Right ventricle myocardium inferior (tissue), 1 donor: Measurements from ENCODE around the gene CCDC88A. TPM values are rescaled to one million over a fixed set of nuclear protein-coding genes. Genes with fewer than 3 reads are reported as not detected.
"Not testable (repeated sequence)": the region's sequence is repeated elsewhere in the genome, so short reads cannot be mapped to it uniquely, and the experiment has no call there.

Source experiments
- ATAC-seq: fragments of 200-7000 bp; cut with Tn5 transposase; one replicate; pipeline ENCODE4 v1.9.1; 2020; ENCODE audit warnings: mild to moderate bottlenecking, moderate library complexity
- DNase-seq: peaks from one replicate; pipeline ENCODE4 v3.0.0; 2021; ENCODE audit errors: missing footprints
- intact Hi-C: fragments of 100-400 bp; cut with DNase I; formaldehyde crosslinking; loops from one replicate; pipeline ENCODE4 v1.11.0; 2022
- long read RNA-seq: library from polyadenylated mRNA; unstranded; transcript quantifications from one replicate; pipeline ENCODE4 v2.0.0, GENCODE V29; 2021
- total RNA-seq: library from RNA; stranded (reverse); fragmentation: NEBNext Ultra II Directional; extraction: Animal tissue kit (Norgen Biotek cat#: 25700); gene quantifications from one replicate; pipeline ENCODE4 v1.2.1, GENCODE V29; 2021
- donor health status: DM: no; HTN: yes; CAD: no; lungs with severe emphysema.

Gene CCDC88A, protein sequence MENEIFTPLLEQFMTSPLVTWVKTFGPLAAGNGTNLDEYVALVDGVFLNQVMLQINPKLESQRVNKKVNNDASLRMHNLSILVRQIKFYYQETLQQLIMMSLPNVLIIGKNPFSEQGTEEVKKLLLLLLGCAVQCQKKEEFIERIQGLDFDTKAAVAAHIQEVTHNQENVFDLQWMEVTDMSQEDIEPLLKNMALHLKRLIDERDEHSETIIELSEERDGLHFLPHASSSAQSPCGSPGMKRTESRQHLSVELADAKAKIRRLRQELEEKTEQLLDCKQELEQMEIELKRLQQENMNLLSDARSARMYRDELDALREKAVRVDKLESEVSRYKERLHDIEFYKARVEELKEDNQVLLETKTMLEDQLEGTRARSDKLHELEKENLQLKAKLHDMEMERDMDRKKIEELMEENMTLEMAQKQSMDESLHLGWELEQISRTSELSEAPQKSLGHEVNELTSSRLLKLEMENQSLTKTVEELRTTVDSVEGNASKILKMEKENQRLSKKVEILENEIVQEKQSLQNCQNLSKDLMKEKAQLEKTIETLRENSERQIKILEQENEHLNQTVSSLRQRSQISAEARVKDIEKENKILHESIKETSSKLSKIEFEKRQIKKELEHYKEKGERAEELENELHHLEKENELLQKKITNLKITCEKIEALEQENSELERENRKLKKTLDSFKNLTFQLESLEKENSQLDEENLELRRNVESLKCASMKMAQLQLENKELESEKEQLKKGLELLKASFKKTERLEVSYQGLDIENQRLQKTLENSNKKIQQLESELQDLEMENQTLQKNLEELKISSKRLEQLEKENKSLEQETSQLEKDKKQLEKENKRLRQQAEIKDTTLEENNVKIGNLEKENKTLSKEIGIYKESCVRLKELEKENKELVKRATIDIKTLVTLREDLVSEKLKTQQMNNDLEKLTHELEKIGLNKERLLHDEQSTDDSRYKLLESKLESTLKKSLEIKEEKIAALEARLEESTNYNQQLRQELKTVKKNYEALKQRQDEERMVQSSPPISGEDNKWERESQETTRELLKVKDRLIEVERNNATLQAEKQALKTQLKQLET (N-terminal part only)
- total RNA-seq: 20.0 TPM
- long read RNA-seq, partial matches to known transcripts: 3 of 3 reads
- long read RNA-seq, other reads (novel, unspliced or antisense): 0 of 3 reads

DNA sequence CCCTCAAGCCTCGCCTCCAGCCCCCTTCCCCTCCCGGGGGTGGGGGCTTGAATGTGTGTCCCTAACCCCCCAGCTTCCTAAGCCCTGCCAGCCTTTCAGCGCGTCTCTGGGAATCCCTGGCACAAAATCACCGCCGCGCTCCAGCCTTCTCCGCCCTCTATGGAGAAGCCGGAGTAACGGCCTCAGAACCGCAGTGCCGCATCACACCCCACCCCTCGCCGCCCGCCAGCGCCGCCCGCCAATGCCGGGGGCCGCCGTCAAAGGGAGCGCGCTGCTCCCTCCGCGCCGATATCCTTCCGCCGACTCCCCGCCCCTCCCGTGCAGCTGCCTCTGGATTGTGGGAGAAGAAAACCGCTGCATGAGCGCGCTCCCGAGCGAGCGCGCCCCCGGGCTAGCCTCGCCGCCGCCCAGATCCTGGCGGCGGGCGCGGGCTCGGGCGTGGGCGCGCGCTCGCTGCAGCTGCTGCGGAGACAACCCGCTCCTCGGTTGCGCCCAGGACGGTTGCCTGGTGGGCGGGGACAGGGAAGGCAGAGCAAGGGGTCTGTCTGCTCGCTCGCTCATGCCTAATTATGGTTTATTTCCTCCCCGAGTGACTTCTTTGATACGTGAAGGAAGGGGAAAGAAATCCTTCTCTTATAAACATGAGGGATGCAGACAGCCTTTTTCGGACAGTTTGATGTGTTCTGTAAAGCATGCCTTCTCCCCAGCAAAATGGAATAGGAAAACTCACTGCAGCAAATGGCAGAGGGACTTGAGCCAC is at the start of gene CCDC88A:
TSS of gene CCDC88A (minus strand) at position 178 of the 760 bp plus-strand sequence. CDS start 777 bp downstream, outside the sequence.
- intact Hi-C loops: loop anchor here (1.0 to 5.0 kb wide), 4 partner anchors 97 to 197 kb away; partner anchors contain the start of genes CFAP36, MTIF2 and PPP4R3B
- DNase-seq (peak; percentile 95), ATAC-seq (peak; percentile 98)

DNA sequence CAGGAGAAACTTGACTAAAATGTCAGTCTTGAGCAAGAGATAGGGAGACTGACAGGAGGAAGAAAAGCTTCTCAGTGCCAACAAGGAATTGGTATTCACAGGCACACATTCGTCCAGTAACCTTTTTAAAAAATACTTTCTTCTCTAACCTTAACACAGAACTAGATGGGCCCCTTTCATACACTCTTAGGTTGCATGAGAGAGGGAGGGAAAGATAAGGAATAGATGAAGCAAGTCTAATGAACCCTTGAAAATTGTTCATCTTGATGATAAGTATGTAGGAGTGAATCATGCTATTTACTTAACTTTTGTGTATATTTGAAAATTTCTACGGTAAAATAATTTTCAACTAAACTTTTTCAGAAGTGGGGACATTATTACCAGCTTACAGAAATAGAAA is 42.0 kb upstream of the CCDC88A start:
- intact Hi-C loops: no loop called here
- no peak for ATAC-seq
- DNase-seq: no peak

DNA sequence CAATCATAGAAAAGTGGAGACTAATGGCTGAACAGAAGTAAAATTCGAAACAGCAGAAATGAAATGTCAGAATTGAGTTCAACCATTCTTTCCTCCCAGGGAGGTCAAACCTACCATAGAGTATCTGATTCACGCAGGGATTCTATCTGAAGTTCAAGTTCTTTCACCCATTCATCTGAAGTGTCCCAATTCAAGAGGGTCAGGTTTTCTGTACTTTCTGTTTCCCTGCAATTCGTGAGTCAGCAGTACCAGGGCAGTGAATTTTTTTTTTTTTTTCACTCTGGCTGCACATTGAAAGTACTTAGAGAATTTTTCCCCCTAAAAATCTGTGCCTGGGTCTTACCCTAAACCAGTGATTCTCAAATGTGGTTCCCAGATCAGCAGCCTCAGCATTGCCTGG is 40.9 kb upstream of the CCDC88A start:
- ATAC-seq: no peak
- intact Hi-C loops: no loop called here
- DNase-seq: no peak

DNA sequence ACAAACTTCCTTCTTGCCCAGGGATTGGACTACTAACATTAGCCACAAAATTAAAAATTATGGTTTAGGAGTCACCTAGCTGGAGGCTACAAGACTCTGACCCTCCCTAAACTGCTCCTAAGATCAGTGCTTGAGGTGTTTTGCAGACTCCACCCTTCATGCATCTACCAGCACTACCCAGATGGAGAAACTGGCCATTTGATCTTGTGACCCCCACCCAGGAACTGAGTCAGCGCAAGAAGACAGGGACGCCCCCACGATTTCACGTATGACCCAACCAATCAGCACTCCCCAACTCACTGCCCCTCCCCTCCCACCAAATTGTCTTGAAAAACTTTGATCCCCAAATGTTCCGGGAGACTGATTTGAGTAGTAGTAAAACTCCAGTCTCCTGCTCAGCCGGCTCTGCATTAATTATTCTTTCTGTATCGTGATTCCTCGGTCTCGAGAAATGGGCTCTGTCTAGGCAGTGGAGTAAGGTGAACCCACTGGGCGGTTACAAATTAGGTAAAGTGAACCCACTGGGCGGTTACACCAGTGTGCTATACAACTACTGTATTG is 40.1 kb upstream of the CCDC88A start:
- intact Hi-C loops: no loop called here
- no peak for ATAC-seq
- DNase-seq: no peak

DNA sequence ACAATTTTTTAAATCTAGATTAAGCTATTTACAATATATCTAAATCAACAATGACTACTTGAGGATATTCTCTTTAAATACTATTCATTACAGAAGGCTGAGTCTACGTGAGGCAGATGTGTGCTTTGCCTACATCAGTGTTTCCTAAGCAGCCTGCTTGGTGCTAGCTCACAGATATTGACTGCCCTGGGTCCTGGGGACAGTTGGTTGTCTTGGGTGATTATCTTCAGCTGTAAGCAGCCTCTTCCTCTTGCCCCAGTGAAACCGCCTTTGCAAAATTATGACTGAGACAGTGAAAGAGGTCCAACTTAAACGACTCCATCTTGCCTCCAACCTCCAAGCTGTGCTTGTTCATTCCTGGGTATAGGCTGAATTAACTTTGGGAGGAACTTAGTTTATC is 39.6 kb upstream of the CCDC88A start:
- intact Hi-C loops: no loop called here
- no peak for ATAC-seq
- no peak for DNase-seq

DNA sequence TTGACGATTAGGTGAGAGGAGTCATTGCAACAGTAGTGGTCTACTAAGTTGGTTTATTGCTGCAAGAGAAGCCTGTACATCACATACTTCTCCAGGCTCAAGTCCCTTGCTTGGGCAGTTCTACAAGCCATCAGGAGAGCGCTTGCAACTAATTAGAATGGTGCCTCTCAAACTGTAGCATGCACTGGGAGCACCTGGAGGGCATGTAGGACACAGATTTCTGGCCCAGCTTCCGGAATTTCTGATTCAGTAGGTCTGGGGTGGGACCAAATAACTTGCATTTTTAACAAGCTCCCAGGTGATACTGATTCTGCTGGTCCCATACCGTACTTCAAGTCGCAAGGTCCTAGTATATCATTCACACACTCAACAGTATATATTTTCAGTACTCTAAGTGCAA is 34.5 kb upstream of the CCDC88A start:
- no peak for DNase-seq
- intact Hi-C loops: no loop called here
- ATAC-seq: no peak

DNA sequence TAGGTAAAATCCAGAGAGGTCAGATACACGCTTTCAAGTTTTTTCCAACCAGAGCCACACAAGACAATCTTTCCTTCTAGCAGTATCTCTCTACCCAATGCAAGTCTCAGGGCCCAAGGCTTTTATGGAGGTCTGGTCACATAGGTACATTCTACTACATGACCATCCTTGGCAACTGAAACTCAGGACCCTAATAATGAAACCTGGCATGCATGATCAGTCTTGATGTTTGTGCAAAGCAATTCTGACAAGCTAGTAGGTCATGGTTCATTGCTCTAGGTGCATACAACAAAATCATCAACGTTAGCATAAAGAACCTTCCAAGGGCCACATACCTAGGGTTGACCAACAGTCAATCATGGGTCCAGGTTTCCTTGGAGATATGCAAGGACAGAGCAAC is 33.2 kb upstream of the CCDC88A start:
- ATAC-seq: no peak
- intact Hi-C loops: no loop called here
- DNase-seq: no peak

DNA sequence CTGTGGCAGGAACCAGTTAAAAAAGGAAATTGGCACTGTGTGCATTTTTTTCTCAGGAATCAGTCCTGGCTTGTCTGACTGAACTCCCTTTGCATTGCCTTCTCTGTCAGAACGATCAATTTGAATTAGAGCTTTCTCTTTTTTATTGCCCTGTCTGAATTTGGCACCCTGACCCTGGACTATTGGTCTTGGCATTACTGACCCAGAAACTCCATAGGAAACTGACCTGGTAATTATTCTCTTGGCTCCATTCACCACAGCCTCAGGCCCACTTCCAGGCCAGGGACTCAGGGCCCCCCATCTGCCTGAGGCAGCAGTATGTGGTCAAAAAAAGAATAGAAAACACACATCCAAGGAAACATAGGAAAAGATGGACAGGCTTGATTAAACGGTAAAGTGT is 32.0 kb upstream of the CCDC88A start:
- intact Hi-C loops: no loop called here
- DNase-seq: no peak

DNA sequence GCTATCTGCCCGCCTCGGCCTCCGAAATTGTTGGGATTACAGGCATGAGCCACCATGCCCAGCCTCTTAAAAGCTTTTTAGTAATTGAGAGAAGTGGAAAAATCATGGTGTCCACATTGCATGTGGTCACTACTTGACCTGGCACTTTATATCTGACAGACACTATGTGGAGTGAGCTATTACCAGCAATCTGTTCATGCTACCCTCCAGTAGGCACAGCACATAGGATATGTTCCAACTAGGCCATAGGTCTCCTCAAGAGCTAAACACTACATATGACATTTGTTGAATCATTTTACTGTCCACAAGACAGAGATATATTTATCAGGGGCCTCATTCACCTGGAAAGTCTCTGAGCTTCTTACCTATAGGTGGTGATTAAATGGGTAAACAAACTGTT is 30.4 kb upstream of the CCDC88A start:
- ATAC-seq, DNase-seq, intact Hi-C loops: not testable (repeated sequence)

More for the DNA sequence above, 32.0 kb upstream of the CCDC88A start:
- ATAC-seq: no peak

DNA sequence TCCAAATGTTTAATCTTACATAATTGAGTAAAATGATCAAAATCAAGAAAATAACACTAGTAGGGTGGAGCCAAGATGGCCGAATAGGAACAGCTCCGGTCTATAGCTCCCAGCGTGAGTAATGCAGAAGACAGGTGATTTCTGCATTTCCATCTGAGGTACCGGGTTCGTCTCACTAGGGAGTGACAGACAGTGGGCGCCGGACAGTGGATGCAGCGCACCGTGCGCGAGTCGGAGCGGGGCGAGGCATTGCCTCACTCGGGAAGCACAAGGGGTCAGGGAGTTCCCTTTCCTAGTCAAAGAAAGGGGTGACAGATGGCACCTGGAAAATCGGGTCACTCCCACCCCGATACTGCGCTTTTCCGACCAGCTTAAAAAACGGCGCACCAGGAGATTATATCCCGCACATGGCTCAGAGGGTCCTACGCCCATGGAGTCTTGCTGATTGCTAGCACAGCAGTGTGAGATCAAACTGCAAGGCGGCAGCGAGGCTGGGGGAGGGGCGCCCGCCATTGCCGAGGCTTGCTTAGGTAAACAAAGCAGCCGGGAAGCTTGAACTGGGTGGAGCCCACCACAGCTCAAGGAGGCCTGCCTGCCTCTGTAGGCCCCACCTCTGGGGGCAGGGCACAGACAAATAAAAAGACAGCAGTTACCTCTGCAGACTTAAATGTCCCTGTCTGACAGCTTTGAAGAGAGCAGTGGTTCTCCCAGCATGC is 22.5 kb upstream of the CCDC88A start:
- DNase-seq, ATAC-seq, intact Hi-C loops: not testable (repeated sequence)

DNA sequence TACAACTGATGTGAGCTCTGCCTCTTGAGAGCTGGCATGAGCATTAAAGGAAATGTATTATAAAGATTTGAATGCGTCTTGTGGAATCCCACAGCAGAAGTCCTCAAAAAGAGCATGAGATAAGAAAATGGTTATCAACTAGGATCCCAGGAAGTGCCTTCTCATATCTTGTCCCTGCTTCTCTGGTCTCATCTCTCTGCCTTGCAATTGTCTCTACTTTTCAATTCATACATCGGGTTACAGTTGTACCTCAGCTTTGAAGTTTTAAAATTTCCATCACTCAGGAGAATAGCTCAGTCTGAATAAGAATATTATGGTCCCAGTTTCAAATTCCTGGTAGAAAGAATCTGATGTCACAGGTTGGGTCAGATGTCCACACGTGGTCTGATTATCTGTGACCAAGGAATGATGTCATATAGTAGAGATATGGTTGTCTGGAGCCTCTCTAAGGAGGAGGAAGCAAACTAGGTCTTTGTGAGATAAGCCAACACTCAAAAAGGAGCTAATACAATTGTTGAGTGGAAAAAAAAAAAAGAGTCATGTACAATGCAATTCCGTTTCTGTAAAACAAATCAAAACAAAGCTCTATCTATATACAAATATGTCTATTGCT is 21.7 kb upstream of the CCDC88A start:
- intact Hi-C loops: no loop called here
- ATAC-seq (no peak), DNase-seq (no peak)

DNA sequence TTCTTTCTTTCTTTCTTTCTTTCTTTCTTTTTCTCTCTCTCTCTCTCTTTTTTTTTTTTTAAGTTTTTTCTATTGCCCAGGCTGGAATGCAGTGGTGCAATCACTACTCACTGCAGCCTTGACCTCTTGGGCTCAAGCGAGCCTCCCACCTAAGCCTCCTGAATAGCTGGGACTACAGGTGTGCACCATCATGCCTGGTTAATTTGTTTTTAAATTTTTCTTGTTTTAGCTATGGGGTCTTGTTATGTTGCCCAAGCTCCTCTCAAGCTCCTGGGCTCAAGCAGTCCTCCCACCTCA is 19.4 kb upstream of the CCDC88A start:
- DNase-seq (no peak), ATAC-seq (no peak)
- intact Hi-C loops: no loop called here

DNA sequence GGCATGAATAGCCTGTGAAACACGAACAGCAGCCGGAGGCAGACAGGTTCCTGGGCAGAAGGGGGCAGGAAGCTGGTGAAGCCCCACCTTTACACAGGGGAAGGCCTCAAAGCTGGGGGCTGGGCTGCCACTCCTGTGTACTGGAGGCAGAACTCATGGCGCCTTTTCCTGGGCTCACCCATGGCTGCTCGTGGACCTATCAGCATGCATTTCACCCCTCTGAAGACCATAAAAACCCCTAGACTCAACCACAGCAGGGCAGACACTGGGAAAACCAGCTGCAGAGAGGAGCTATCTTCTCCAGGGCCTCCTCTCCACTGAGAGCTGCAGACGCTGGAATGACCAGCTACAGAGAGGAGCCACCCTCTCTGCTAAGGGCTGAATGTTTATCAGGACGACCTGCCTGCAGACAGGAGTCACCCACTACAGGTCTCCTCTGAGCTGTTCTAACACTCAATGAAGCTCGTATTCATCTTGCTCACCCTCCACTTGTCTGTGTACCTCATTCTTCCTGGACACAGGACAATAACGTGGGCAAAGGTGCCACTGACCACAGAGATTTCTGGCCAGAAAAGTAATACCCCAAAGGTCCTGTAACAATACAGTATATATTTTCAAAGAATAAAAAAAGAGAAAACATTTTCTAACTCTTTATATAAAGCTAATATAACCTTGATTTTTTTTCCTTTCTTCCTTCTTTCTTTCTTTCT is 18.9 kb upstream of the CCDC88A start:
- no peak for ATAC-seq
- DNase-seq: no peak
- intact Hi-C loops: no loop called here

DNA sequence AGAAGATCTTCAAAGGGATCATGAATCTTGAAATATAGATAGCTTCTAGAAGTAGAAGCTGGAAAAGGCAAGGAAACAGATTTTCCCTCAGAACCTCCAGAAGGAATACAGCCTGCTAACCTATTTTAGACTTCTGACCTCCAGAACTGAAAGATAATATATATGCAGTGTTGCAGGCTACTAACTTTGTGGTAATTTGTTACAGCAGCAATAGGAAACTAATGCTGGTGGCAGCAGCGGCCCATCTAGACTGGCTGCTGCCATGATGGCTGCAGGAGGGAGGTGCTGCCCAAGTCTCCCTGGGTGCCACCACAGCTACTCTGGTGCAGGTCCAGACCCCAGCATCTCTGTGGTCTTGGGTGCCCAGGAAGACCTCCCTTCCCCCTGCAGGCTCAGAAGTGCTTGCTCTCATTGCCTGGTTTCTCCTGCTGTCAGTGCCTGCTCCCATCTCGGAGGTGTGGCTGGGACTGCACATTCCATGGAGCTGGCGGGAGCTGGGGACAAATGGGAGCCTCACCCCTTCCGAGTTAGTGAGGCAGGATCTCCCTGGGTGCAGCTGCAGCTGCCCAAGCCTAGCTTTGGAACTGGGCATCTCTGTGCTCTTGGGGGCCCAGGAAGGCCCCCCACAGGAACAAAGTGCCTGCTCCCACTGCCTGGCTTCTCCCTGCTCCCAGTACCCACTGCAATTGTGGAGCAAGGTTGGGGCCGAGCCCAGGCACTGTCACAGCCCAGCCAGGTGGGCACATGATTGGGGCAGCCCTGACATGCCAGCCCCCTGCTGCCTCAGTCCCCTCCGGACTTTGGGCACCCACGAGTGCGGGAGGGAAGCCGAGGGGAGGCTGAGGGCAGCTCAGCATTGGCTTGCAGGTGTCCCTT is 18.1 kb upstream of the CCDC88A start:
- no peak for DNase-seq
- intact Hi-C loops: no loop called here
- no peak for ATAC-seq

DNA sequence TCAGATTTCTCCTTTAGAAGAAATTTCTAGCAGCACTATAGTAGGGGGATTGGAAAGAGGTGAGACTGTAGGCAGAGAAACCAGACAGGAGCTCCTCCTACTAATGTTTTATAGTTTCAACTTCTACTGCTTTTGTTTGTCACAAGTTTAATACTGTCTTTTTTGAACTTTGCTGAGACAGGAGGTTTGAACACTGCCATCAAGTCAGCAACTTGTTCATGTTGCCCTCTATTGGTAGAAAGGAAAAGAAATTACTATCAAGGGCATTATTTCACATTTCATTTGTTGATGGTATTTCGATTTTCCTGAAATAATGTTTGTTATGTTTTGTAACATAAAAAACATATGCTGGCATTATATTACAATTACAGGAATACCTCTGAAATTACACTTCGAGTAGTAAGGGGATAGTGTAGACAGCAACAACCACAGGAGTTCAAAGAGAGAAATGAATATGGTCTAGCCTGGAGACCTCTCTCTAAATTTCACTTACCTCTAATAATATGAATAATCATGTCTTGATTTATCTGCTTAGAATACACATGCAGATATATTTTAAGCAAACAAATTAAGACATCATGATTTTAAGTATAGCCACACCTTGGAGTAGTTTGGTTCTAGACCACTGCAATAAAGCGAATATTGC is 12.4 kb upstream of the CCDC88A start:
- ATAC-seq (peak; percentile 37), DNase-seq (no peak)
- intact Hi-C loops: no loop called here
